ENCODE measurements around the gene C22orf15.
"Not testable (repeated sequence)": the region's sequence is repeated elsewhere in the genome, so short reads cannot be mapped to it uniquely, and the experiment has no call there.

Gene C22orf15, protein sequence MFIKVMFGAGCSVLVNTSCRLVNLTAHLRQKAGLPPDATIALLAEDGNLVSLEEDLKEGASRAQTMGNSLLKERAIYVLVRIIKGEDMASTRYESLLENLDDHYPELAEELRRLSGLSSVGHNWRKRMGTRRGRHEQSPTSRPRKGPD

DNA sequence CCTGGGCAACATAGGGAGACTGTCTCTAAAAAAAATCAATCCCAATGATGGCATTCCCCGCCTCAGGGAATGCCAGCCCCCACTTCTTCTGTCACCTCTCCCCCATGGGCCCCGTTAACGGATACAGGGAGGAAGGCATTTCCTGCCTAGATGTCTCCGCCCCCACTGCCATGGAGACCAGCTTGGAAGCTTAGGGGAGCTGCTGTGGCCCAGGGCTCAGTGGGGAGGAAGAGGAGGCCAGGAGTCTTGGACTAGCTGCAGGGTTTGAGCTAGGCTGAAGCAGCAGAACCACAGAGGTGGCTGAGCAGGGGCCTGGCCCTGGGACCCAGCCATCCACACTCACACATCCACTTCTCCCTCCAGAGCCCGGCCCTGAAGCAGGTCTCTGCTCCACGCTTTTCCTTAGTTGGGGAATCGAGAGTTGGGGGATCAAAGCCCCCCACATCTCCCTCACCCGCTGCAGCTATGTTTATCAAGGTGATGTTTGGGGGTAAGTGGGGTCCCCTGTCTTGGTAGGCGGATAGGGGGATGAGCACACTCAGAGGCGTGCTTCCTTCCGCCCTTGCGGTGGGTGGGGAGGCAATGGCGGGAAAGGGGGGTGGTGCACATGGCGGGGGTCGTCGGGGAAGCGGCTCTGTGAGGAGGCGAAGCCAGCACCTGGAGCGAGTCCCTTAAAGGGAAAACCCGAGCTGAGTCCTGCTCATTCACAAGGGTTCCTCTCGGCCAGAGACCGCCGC, at the start of gene C22orf15:
C22orf15 (plus strand) TSS at position 149 of the 737 bp plus-strand sequence; CDS start at position 466, 317 bp downstream.
- DNase-seq = no peak

DNA sequence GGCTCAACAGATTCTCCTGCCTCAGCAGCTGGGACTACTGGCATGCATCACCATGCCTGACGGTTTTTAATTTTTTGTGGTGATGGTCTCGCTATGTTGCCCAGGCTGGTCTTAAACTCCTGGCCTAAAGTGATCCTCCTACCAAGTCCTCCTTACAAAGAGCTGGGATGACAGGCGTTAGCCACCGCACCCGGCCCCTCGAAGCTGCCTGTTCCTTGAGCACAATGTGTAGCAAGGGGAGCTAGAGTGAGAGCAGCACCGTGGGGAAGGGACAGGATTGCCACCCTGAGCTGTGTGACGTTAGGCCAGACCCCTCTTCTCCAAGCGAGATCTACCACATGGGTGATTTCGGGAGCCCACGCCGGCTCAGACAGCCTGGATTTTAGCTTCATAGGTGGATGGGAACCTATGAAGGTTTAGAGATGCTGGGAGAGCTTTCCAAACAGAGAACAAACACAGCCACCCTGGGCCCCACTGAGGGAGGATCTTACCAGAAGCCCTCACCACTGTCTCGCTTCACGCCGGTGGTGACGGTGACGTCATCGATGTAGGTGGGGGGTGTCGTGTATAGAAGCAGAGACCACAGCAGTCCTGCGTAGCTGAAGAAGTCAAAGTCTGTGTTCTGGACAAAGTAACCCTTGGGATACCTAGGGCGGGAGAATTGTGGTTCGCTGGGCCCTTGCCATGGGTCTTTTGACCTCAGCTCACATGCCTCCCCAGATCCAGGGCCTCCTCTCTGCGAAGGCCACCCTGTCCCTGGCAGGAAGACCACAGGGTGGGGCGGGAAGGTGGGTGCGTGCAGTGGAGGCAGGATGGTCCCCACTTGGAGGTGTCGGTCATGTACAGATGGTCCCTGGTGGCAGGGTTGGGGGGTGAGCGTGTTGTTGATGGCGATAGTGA, 48.8 kb upstream of the C22orf15 start:
- DNase-seq = no peak

DNA sequence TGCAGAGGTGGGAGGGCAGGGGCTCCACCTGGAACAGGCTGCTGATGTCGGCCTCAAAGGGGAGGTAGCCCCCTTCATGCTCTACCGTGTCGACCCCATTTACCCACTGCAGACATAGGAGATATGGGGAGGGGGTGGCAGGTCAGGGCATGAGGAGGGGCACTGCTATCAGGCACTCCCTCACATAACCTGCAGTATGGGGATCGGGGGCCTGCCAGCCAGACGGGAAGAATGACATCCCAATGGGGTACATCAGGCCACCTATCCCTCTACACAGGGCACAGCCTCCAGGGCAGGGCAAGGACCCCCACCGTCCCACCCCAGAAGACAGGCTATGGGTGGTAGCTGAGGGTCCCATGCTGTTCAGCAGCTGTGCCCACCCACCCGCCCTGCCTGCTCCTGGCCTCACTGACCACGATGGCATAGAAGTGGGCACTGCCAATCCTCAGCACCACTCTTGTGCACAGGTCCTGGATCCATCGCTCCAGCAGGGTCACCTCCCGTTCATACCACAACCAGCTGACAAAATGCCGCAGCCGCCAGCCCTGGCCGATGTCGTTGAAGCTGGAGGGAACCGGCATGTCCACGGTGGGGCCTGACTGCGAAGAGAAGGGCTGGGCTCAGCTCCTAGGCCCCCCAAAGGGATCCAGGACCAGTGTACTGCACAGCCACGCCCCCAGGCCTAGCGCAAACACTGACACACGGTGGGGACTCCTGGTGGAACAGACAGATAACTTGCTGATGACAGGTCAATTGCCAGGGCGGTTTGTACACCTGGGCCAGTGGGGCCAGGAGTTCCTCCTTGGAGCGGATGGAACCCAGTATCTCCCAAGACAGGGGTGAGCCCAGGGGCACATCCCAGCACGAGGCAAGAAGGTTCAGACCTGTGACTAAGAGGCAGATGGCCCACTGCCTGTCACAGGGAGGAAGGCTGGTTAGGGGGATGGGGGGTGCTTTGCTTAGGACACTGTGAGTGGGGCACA, 47.9 kb upstream of the C22orf15 start:
- DNase-seq = no peak

DNA sequence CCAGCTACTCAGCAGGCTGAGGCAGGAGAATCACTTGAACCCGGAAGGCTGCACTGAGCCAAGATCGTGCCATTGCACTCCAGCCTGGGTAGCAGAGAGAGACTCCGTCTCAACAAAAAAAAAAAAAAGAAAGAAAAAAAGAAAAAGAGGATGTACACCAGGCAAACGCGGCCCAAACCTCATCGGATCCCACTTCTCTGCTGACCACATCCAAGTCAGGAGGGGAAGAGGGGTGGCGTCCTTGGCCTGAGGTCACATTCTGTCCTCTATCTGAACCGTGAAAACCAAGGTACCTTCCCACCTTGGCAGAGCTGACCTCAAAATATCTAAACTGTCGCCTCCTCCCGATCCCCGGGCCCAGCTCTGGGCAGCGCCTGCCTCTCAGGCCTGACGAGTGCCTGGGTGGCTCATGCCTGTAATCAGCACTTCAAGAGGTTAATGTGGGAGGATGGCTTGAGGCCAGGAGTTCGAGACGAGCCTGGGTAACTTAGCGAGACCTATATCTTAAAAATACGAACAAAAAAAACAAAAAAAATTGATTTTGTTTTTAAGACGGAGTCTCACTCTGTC, 46.9 kb upstream of the C22orf15 start:
- DNase-seq = no peak

DNA sequence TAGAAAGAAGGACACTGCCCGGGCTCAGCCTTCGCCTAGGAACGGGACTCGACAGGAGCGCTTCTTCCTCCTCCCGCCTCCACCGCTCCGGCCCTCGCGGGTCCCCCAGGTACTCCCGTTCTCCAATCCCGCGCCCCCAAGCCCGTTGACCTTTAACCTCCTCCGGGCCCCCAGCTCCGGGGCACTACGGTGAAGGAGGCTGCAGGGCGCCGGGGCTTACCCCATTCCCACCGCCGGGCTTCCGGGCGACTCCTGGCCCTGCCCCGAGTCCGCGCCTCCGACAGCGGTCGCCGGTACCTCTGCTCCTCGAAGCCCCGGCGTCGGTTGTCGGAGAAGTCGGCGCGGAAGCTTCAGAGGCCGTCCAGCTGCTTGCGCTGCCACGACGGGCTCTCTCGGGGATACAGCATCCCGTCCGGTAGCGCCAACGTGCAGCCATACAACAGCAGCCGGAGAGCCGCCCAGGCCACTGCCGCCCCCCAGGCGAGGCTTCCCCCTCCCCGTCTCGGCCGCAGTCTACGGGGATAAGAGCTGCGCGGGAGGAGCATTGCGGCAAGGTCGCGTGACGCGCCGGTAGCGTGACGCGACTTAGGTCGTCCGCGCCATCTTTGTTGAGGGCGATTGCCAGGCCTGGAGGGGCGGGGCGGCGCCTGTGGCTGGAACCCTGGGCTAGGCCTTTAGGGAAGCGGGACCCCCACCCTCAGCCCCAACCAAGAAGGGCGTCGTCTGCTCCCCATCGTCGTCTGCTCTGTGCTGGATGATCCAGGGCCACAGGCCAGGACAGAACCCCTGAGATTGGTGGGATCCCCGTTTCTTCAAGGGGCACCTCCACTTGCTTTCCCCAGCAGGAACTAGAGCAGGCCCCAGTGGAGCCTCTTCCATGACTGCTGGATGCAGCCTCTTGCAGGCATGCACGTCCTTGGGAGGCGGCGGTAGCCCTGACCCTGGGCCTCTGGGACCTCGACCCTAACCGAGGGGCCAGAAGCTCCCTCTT, 45.7 kb upstream of the C22orf15 start:
- DNase-seq = peak; percentile 73 to 76

DNA sequence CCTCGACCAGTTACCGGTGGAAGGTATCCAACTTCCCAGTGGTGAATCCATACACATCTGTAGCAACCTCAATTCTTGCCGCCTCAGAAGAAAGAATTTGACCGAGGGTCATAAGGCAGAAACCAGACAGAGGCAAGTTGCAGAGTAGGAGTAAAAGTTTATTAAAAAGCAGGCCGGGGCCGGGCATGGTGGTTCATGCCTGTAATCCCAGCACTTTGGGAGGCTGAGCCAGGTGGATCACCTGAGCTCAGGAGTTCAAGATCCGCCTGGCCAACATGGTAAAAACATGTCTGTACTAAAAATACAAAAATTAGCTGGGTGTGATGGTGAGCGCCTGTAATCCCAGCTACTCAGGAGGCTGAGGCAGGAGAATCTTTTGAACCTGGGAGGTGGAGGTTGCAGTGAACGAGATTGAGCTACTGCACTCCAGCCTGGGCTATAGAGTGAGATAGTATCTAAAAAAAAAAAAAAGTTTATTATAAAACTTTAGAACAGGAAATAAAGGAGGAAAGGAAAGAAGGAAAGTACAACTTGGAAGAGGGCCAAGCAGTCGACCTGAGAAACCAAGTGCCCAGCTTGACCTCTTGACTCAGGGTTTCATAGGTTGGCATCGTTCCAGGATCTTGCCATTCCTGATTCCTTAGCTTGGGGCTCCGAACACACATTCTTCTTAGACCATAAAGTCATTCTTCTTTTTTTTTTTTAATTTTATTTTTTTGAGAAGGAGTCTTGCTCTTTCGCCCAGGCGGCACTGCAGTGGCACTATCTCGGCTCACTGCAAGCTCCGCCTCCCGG, 44.2 kb upstream of the C22orf15 start:
- DNase-seq = no peak

DNA sequence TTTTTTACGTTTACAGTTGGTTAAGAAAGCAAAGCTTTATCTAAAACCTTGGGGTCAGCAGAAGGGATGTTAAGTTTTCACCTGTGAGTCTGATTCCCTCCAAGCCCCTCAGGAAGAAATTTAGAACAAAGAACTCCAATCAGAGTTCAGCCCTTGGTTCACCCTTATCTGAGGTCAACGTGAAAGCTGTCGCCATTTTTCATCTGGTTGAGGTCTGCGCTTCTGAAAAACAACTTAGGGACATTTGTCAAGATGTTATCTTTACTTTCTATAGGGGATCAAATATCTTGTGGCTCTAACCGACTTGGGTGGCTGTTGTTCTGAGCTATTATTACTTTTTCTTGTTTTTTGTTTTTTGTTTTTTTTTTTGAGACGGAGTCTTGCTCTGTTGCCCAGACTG, 41.9 kb upstream of the C22orf15 start:
- DNase-seq = no peak

DNA sequence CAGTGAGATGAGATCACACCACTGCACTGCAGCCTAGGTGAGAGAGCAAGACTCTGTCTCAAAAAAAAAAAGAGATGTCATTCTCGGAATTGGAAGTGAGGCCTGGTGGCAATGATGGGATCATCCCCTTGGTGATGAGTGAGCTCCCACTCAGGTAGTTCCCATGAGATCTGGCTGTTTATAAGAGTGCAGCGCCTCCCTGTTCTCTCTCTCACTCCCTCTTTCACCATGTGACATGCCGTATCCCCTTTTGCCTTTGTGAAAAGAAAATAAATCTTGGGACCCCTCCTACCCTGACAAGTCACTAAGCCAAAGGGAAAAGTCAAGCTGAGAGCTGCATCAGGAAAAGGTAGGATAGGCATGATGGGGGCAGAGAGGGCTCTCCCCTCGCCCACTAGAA, 40.6 kb upstream of the C22orf15 start:
- no peak for DNase-seq

DNA sequence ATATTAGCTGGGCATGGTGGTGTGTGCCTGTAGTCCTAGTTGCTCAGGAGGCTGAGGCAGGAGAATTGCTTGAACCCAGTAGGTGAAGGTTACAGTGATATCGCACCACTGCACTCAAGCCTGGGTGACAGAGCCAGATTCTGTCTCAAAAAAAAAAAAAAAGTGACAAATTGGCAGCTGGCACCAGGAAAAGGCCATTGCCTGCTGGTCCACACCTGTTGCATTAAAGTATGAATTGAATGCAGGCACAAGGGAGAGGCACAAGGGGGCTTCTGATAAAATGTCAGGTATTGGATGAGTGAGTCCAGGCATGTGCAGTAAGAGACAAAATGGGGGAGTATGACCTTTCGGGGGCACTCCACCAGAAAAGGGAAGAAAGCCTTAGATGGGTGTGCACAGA, 40.1 kb upstream of the C22orf15 start:
- no peak for DNase-seq

DNA sequence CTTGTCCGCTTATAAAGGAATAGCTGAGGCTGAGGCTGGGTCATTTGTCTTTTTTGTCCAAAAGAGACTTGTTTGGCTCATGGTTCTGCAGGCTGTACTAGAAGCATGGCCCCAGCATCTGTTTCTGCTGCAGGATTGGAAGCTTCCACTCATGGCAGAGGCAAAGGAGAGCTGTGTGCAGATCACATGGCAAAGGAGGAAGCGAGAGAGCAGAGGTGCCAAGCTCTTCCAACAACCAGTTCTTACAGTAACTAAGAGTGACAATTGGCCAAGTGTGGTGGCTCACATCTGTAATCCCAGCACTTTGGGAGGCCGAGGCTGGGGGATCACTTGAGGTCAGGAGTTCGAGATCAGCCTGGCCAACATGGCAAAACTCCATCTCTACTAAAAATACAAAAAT, 34.7 kb upstream of the C22orf15 start:
- not testable (repeated sequence) for DNase-seq

DNA sequence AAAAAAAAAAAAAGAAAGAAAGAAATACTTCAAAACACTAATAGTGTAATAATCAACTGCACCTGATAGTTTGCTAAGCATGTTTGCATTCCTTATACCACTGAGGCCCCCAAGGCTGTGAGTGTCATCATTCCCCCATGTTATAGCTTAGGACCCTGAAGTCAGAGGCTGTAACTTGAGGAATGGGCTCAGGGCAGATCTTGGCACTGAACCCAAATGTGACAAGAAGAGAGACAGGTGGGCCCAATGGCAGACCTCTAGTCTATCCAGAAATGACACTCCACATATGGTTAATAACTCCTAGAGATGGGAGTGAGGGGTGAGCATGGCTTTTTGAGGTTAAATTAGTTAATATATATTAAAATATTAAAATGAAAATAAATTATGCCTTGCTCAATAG, 25.1 kb upstream of the C22orf15 start:
- DNase-seq = no peak

DNA sequence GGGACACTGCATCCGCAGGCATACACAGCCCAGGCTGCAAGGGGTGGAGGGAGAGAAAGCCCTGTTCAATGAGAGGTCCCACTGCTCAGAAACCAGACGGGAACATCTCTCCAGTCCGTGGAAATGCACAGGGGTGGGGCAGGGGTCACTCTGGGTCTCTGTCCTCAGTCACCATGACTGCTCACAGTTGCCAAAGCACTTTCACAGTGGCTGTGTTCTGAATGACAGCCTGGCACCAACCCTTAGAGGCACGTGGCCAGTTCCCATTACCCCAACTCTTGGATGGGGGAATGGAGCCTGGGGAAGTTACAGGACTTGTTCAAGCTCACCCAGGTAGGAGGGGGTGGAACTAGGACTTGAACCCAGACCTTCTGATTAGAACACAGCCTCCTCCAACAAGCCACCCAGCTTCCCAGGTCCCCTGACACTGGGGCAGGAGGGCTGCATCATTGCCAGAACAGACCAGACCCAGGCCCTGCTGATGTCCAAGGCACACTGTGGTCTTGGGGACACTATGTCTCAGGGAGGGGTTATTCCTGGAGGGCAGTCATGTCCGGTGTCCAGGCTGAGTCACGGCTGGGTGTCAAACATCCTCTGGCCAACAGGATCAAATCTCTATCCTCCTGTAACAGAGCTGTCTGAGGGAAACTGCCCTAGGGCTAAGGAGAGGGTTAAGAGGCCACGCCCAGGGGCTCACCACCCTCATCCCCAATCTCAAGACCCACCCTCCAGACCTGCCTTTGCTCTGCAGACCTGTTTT, 20.1 kb upstream of the C22orf15 start:
- no peak for DNase-seq

DNA sequence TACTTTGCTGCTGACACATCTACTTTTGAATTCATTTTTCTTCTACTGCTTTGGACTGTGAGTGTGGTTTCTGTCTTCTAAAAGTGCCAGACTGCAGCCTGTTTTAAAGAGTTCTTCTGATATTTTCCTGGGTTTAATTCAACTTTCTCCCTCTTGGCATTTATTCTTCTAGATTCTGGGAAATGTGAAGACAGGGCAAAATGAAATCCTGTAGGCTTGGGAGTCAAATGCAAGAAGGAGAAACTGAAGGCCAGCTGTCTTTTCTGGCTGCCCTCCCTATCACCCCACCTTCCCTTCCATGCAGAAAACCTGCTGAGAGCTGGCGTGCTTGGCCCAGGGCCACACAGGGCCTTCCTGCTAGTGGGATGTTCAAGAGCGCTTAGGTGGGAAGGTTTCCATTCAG, 19.5 kb upstream of the C22orf15 start:
- DNase-seq = no peak

DNA sequence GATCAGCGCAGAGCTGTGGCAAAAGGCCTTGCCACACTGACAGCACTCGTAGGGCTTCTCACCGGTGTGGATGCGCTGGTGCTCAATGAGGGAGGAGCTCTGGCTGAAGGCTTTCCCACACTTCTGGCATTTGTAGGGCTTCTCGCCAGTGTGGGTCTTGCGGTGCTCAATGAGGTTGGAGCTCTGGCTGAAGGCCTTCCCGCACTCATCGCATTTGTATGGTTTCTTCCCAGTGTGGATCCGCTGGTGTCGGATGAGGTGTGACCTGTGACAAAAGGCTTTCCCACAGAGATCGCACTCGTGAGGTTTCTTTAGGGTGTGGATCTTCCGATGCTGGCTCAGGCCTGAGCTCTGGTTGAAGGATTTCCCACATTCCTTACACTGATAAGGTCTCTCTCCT, 18.8 kb upstream of the C22orf15 start:
- no peak for DNase-seq

DNA sequence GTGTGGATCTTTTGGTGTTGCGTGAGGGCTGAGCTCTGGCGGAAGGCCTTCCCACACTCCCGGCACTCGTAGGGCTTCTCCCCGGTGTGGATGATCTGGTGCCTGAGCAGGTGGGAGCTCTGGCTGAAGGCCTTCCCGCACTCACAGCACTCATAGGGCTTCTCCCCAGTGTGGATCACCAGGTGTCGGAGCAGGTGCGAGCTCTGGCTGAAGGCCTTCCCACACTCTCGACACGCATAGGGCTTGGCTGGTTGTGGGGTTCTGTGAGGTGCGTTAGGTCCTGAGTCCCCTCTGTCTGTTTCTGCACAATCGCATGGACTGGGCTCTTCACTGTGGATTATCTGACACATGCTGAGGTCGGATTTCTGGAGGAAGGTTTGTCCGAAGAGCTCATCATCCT, 18.3 kb upstream of the C22orf15 start:
- no peak for DNase-seq

DNA sequence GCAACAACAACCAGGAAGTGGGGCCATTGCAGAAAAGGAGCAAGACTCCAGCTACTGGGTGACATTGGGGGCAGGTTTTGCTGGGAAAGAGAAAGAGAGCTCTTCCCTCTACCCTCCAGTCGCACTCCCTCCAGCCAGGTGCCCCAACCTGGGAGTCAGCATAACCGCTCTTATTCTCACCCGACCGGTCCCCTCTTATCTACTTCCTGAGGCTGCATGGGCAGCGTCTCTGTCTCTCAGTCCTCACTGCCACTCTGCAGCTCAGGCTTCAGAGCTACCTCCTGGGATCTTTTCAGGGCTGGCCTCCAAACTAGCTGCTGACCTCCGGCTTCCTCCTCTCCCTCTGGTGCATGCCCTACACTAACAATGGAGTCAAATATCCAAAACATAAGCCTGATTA, 17.0 kb upstream of the C22orf15 start:
- no peak for DNase-seq

DNA sequence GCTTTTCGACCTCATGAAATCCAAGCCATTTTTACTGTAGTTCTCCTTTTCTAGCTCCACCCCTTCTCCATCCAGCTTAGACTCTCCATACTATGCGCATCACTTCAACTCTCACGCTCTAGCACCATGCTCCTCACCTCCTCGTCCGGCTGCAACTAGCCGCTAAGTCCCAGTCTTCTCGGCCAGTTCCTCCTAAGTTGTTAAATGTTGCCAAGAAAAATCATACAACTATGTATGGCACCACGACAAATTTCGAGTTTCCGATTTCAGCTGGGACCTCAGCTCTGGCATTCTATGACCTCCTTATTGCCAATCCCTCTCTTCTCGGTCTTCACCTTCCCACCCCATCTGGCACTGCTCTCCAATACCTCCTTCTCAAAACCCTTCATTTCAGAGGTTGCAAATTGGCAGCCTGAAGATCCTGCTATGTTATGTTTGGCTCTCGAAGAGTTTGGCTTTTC, 12.9 kb upstream of the C22orf15 start:
- DNase-seq = no peak

DNA sequence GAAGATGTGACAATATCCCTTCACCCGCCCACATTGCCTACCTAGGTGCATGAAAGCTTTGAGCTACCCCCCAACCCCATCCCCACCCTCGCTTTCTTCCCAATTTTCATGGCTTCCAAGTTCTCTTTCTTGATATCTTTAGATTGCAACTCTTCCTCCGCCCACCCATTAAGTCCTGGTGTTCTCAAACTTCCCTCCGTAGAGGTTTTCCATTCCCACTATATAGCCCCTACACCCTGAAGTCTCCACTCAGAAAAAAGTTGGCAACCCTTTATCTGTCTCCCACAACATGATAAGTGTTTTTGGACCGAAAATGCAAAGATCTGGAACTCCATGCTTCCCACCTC, 12.4 kb upstream of the C22orf15 start:
- no peak for DNase-seq

DNA sequence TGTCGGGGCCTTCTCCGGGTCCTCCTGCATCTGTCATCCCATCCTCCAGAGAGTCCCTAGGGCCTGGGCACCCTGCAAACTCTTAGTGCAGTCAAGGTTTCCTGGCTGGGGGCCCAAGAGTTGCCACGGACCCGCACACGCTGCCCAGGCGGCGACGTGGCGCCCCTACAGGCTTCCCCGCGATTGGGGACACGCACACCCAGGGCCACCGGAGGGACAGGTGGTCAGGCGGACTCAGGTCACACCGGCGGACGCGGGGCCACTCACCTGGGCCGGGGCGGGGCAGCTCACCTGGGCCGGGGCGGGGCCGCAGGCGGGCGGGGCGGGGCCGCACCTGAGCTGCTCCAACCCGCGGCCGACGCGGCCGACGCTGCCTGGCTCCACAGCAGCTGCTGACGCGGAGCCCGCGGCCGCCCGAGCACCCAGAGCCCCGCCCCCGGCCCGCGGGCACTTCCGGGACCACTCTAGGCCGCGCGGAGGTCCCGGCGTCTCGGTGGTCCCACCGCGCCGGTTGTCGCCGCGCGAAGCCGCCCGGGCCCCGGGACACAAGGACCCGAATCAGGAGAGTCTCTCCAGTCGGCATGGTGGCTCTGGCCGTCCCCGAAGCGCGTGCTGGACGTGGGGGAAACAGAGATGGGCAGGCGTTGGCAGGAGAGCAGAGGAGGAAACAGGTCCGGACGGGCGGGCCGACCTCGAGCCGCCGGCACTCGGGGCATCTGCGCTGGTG, 11.9 kb upstream of the C22orf15 start, which contains the start of gene ZNF70:
ZNF70 (minus strand) TSS at position 399 of the 727 bp plus-strand sequence. CDS start 5,972 bp downstream, outside the sequence.
- DNase-seq = peak; percentile 70 to 78
